Neural crest cell (in vitro differentiated cells): Measurements from ENCODE around the gene ATM. TPM values are rescaled to one million over a fixed set of nuclear protein-coding genes. Genes with fewer than 3 reads are reported as not detected.

Experiments used
- DNase-seq: peaks from one replicate; pipeline ENCODE4 v3.0.0; 2021; ENCODE audit warnings: low read depth, mixed read lengths, low spot score
- H3K27ac Mint-ChIP-seq: one replicate; pipeline ENCODE4 v1.8.0; 2021; ENCODE audit warnings: mild to moderate bottlenecking, mixed read lengths; ENCODE audit not compliant: unreplicated experiment
- H3K27me3 Mint-ChIP-seq: 2 replicates; pipeline ENCODE4 v1.8.0; 2021; ENCODE audit warnings: low read depth, mild to moderate bottlenecking, mixed read lengths
- H3K36me3 Mint-ChIP-seq: 2 replicates; pipeline ENCODE4 v1.8.0; 2021; ENCODE audit warnings: low read depth, mild to moderate bottlenecking, mixed read lengths
- H3K4me1 Mint-ChIP-seq: 2 replicates; pipeline ENCODE4 v1.8.0; 2021; ENCODE audit warnings: mixed read lengths
- H3K4me3 Mint-ChIP-seq: one replicate; pipeline ENCODE4 v1.8.0; 2021; ENCODE audit warnings: mild to moderate bottlenecking, mixed read lengths
- H3K9me3 Mint-ChIP-seq: 2 replicates; pipeline ENCODE4 v1.8.0; 2021; ENCODE audit warnings: mixed read lengths
- CTCF ChIP-seq: fragments of 200-600 bp; sonication (generic); conservative IDR thresholded peaks from 2 replicates; pipeline ENCODE4 v1.5.0; 2021; ENCODE audit warnings: antibody characterized with exemption, mild to moderate bottlenecking
- total RNA-seq: library from RNA; stranded (reverse); gene quantifications from 2 replicates; pipeline ENCODE4 v1.2.1, GENCODE V29; 2021

Gene ATM
- total RNA-seq, 1 donor from 2014 or later, result 68.5 TPM

GRCh38 chr11:108204929-108205499 is 17.9 kb upstream of the ATM start:
- TF ChIP-seq CTCF, result no peak
- Mint-ChIP-seq H3K9me3 (peaks cover 7% of the 10 kb centered on the region), H3K36me3 (peaks cover 32% of the 10 kb centered on the region), H3K4me1 (peaks cover 8% of the 10 kb centered on the region), H3K4me3 (no peak overlapping the region), H3K27ac (no peak overlapping the region), H3K27me3 (no peaks in the 10 kb centered on the region)
- DNase-seq, result no peak

- DNase-seq, result no peak
- H3K27me3 Mint-ChIP-seq, result no peaks in the 10 kb centered on the region
- H3K4me1 Mint-ChIP-seq, result no peaks in the 10 kb centered on the region
- TF ChIP-seq CTCF, result no peak
- peaks cover 42% of the 10 kb centered on the region for H3K36me3 Mint-ChIP-seq
- H3K4me3 Mint-ChIP-seq, result no peak overlapping the region
- peaks cover 7% of the 10 kb centered on the region for H3K9me3 Mint-ChIP-seq
- H3K27ac Mint-ChIP-seq, result no peak overlapping the region
These were observed 16.7 kb upstream of the ATM start for GRCh38 chr11:108206171-108206570.

- Mint-ChIP-seq H3K27ac (no peak overlapping the region), H3K36me3 (peaks cover 42% of the 10 kb centered on the region)
- DNase-seq, result no peak
These were observed 15.7 kb upstream of the ATM start for GRCh38 chr11:108206969-108207682.

GRCh38 chr11:108207683-108208060 is 15.2 kb upstream of the ATM start:
- Mint-ChIP-seq H3K36me3 (peaks cover 42% of the 10 kb centered on the region), H3K27ac (no peak overlapping the region), H3K4me3 (no peak overlapping the region), H3K9me3 (peaks cover 7% of the 10 kb centered on the region), H3K4me1 (no peaks in the 10 kb centered on the region), H3K27me3 (no peaks in the 10 kb centered on the region)
- DNase-seq, result no peak
- TF ChIP-seq CTCF, result no peak

More at GRCh38 chr11:108206969-108207682, 15.7 kb upstream of the ATM start:
- no peak for TF ChIP-seq CTCF
- peaks cover 7% of the 10 kb centered on the region for H3K9me3 Mint-ChIP-seq
- no peak overlapping the region for H3K4me3 Mint-ChIP-seq
- H3K27me3 Mint-ChIP-seq, result no peaks in the 10 kb centered on the region
- no peaks in the 10 kb centered on the region for H3K4me1 Mint-ChIP-seq

GRCh38 chr11:108210441-108210840 is 12.4 kb upstream of the ATM start:
- peaks cover 23% of the 10 kb centered on the region for H3K36me3 Mint-ChIP-seq
- no peak overlapping the region for H3K4me3 Mint-ChIP-seq
- DNase-seq, result no peak
- no peaks in the 10 kb centered on the region for H3K27me3 Mint-ChIP-seq
- peaks cover 3% of the 10 kb centered on the region for H3K9me3 Mint-ChIP-seq
- no peak for TF ChIP-seq CTCF
- H3K4me1 Mint-ChIP-seq, result no peaks in the 10 kb centered on the region
- H3K27ac Mint-ChIP-seq, result no peak overlapping the region
